Measurements from ENCODE around the gene APOL6. TPM values are rescaled to one million over a fixed set of nuclear protein-coding genes. Genes with fewer than 3 reads are reported as not detected.

The APOL6 gene
- total and polyA plus RNA-seq, 2 donors (not counting 1 experiment from before 2014, with no cell fraction given) = 18.7 to 58.3 TPM

GRCh38 chr22:35688913-35689675 lies 40.8 kb downstream of the APOL6 start:
- TF ChIP-seq CTCF (conservative IDR thresholded peaks at IDR 0.05 in 1 of 2, IDR thresholded peaks at IDR 0.05 in 1 of 2; ENCODE audit: low read depth in 1 of 2, low read length in 2 of 2) = no peak
- no peak for TF ChIP-seq EZH2 (IDR thresholded peaks at IDR 0.05; ENCODE audit: low read length, missing control alignments)
- Histone ChIP-seq H3K79me2 (ENCODE audit: control insufficient read depth, insufficient read depth, low read length) (no peaks in the 10 kb centered on the region), H3K9me3 (ENCODE audit: control insufficient read depth, insufficient read depth, low read depth, low read length) (no peaks in the 10 kb centered on the region), H3K27me3 (ENCODE audit: control insufficient read depth, insufficient read depth, low read length) (no peaks in the 10 kb centered on the region), H4K20me1 (ENCODE audit: control insufficient read depth, extremely low read depth, insufficient read depth, low read length) (no peaks in the 10 kb centered on the region), H3K9ac (ENCODE audit: insufficient read depth, low read length) (no peak overlapping the region), H3K4me2 (ENCODE audit: extremely low read depth, insufficient read depth, low read length) (no peak overlapping the region), H3K4me3 (replicated peaks in 1 of 4; ENCODE audit: control extremely low read depth in 1 of 4, insufficient read depth in 1 of 4, low read depth in 3 of 4, low read length in 4 of 4) (no peak overlapping the region), H3K4me1 (ENCODE audit: control insufficient read depth, extremely low read depth, insufficient read depth, low read length) (no peaks in the 10 kb centered on the region), H2AFZ (ENCODE audit: low read length) (no peak overlapping the region), H3K27ac (ENCODE audit: insufficient read depth, low read length) (no peak overlapping the region), H3K36me3 (ENCODE audit: control insufficient read depth, insufficient read depth, low read length) (no peaks in the 10 kb centered on the region)
- DNase-seq (ENCODE audit: low read depth in 2 of 2) = peak in 1 of 2 donors; percentile 6

GRCh38 chr22:35690001-35690400 lies 41.8 kb downstream of the APOL6 start:
- TF ChIP-seq CTCF (conservative IDR thresholded peaks at IDR 0.05 in 1 of 2, IDR thresholded peaks at IDR 0.05 in 1 of 2; ENCODE audit: low read depth in 1 of 2, low read length in 2 of 2) (no peak), EZH2 (IDR thresholded peaks at IDR 0.05; ENCODE audit: low read length, missing control alignments) (no peak)
- H2AFZ ChIP-seq (ENCODE audit: low read length) = no peak overlapping the region
- H3K36me3 ChIP-seq (ENCODE audit: control insufficient read depth, insufficient read depth, low read length) = no peaks in the 10 kb centered on the region
- H3K27ac ChIP-seq (ENCODE audit: insufficient read depth, low read length) = no peak overlapping the region
- no peaks in the 10 kb centered on the region for H3K9me3 ChIP-seq (ENCODE audit: control insufficient read depth, insufficient read depth, low read depth, low read length)
- DNase-seq (ENCODE audit: low read depth in 2 of 2) = no peak
- H3K79me2 ChIP-seq (ENCODE audit: control insufficient read depth, insufficient read depth, low read length) = no peaks in the 10 kb centered on the region
- no peaks in the 10 kb centered on the region for H4K20me1 ChIP-seq (ENCODE audit: control insufficient read depth, extremely low read depth, insufficient read depth, low read length)
- no peak overlapping the region for H3K4me3 ChIP-seq (replicated peaks in 1 of 4; ENCODE audit: control extremely low read depth in 1 of 4, insufficient read depth in 1 of 4, low read depth in 3 of 4, low read length in 4 of 4)
- no peaks in the 10 kb centered on the region for H3K4me1 ChIP-seq (ENCODE audit: control insufficient read depth, extremely low read depth, insufficient read depth, low read length)
- no peak overlapping the region for H3K4me2 ChIP-seq (ENCODE audit: extremely low read depth, insufficient read depth, low read length)
- no peak overlapping the region for H3K9ac ChIP-seq (ENCODE audit: insufficient read depth, low read length)
- no peaks in the 10 kb centered on the region for H3K27me3 ChIP-seq (ENCODE audit: control insufficient read depth, insufficient read depth, low read length)

DNA sequence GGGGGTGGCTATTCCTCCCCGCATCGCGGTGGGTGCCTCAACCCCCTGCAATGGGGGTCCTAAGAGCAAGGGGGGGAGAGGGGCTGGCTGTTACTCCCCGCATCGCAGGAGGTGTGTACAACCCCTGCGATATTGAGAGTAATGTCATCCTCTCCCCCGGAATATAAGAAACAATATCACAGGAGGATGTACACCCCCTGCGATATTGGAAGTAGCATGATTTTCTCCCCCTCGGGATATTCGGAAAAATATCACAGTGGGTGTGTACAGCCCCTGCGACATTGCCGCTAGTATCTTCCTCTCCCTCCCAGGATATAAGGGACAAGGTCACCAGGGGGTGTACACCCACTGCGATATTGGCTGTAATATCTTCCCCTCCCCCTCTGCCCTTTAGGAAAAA lies 47.0 kb downstream of the APOL6 start:
- H2AFZ ChIP-seq (ENCODE audit: low read length) = no peak overlapping the region
- DNase-seq (ENCODE audit: low read depth in 2 of 2) = no peak
- H3K9ac ChIP-seq (ENCODE audit: insufficient read depth, low read length) = no peak overlapping the region
- H3K9me3 ChIP-seq (ENCODE audit: control insufficient read depth, insufficient read depth, low read depth, low read length) = no peaks in the 10 kb centered on the region
- no peaks in the 10 kb centered on the region for H3K27me3 ChIP-seq (ENCODE audit: control insufficient read depth, insufficient read depth, low read length)
- H3K27ac ChIP-seq (ENCODE audit: insufficient read depth, low read length) = no peak overlapping the region
- no peaks in the 10 kb centered on the region for H3K36me3 ChIP-seq (ENCODE audit: control insufficient read depth, insufficient read depth, low read length)
- H3K4me3 ChIP-seq (replicated peaks in 1 of 4; ENCODE audit: control extremely low read depth in 1 of 4, insufficient read depth in 1 of 4, low read depth in 3 of 4, low read length in 4 of 4) = no peak overlapping the region
- no peaks in the 10 kb centered on the region for H3K79me2 ChIP-seq (ENCODE audit: control insufficient read depth, insufficient read depth, low read length)
- no peak overlapping the region for H3K4me2 ChIP-seq (ENCODE audit: extremely low read depth, insufficient read depth, low read length)
- TF ChIP-seq CTCF (conservative IDR thresholded peaks at IDR 0.05 in 1 of 2, IDR thresholded peaks at IDR 0.05 in 1 of 2; ENCODE audit: low read depth in 1 of 2, low read length in 2 of 2) = no peak
- TF ChIP-seq EZH2 (IDR thresholded peaks at IDR 0.05; ENCODE audit: low read length, missing control alignments) = no peak
- H3K4me1 ChIP-seq (ENCODE audit: control insufficient read depth, extremely low read depth, insufficient read depth, low read length) = no peaks in the 10 kb centered on the region
- H4K20me1 ChIP-seq (ENCODE audit: control insufficient read depth, extremely low read depth, insufficient read depth, low read length) = no peaks in the 10 kb centered on the region

All from fibroblast of lung (primary cell).